Keratinocyte (primary cell): ENCODE measurements around the gene MGAT1. TPM values are rescaled to one million over a fixed set of nuclear protein-coding genes. Genes with fewer than 3 reads are reported as not detected.

Experiments
- DNase-seq: peaks from one replicate; pipeline ENCODE4 v3.0.0-alpha.2; 2011; ENCODE audit warnings: low read depth, missing footprints, low spot score
- FAIRE-seq: peaks from 2 replicates; lab custom pipeline; 2011; peaks lifted over from hg19 to GRCh38; lab: Jason Lieb, UNC
- H2AFZ ChIP-seq: 2 replicates; pipeline ENCODE4 v1.6.0; 2012; ENCODE audit warnings: low read length, control low read depth, inconsistent platforms; ENCODE audit not compliant: control insufficient read depth
- H3K27ac ChIP-seq: 2 replicates; pipeline ENCODE4 v1.5.1; 2011; ENCODE audit warnings: low read length; ENCODE audit not compliant: control insufficient read depth, insufficient read depth
- H3K27me3 ChIP-seq: 3 replicates; pipeline ENCODE4 v1.6.0; 2011; ENCODE audit warnings: low read length; ENCODE audit not compliant: control insufficient read depth, insufficient read depth; ENCODE audit errors: extremely low read depth
- H3K36me3 ChIP-seq, 2 experiments: 2 replicates in 1 of 2; 3 replicates in 1 of 2; pipeline ENCODE4 v1.5.1; 2011; ENCODE audit warnings: low read length in 2 of 2, mild to moderate bottlenecking in 1 of 2; ENCODE audit not compliant: control insufficient read depth in 2 of 2, insufficient read depth in 2 of 2; ENCODE audit errors: extremely low read depth in 1 of 2
- H3K4me1 ChIP-seq: 3 replicates; pipeline ENCODE4 v1.5.1; 2011; ENCODE audit warnings: low read length; ENCODE audit not compliant: control insufficient read depth, insufficient read depth; ENCODE audit errors: extremely low read depth
- H3K4me2 ChIP-seq: 3 replicates; pipeline ENCODE4 v1.6.0; 2011; ENCODE audit warnings: low read depth, low read length; ENCODE audit not compliant: control insufficient read depth, insufficient read depth; ENCODE audit errors: extremely low read depth
- H3K4me3 ChIP-seq, 3 experiments: fragments of 200-600 bp in 1 of 3; sonication (generic) in 1 of 3; 2 replicates in 2 of 3; 3 replicates in 1 of 3; pipeline ENCODE4 v1.5.1; 2011 to 2016; ENCODE audit warnings: low read length in 3 of 3, mild to moderate bottlenecking in 3 of 3, control low read depth in 2 of 3, inconsistent platforms in 1 of 3, low read depth in 1 of 3, mixed read lengths in 1 of 3, mixed run types in 1 of 3, moderate library complexity in 1 of 3; ENCODE audit not compliant: control insufficient read depth in 2 of 3, insufficient read depth in 2 of 3; ENCODE audit errors: extremely low read depth in 1 of 3
- H3K79me2 ChIP-seq: 2 replicates; pipeline ENCODE4 v1.6.0; 2012; ENCODE audit warnings: low read length; ENCODE audit not compliant: control insufficient read depth, insufficient read depth
- H3K9ac ChIP-seq: 3 replicates; pipeline ENCODE4 v1.6.0; 2011; ENCODE audit warnings: low read length; ENCODE audit not compliant: control insufficient read depth, insufficient read depth; ENCODE audit errors: extremely low read depth
- H3K9me1 ChIP-seq: 3 replicates; pipeline ENCODE4 v1.6.0; 2011; ENCODE audit warnings: low read length; ENCODE audit not compliant: control insufficient read depth, insufficient read depth; ENCODE audit errors: extremely low read depth
- H3K9me3 ChIP-seq: 2 replicates; pipeline ENCODE4 v1.5.1; 2012; ENCODE audit warnings: low read depth, low read length; ENCODE audit not compliant: control insufficient read depth
- H4K20me1 ChIP-seq: 3 replicates; pipeline ENCODE4 v1.6.0; 2011; ENCODE audit warnings: low read length; ENCODE audit not compliant: control insufficient read depth, insufficient read depth; ENCODE audit errors: extremely low read depth
- CTCF ChIP-seq, 3 experiments: IDR thresholded peaks in 1 of 3; conservative IDR thresholded peaks in 1 of 3; optimal IDR thresholded peaks in 1 of 3; 2 replicates in 2 of 3; 3 replicates in 1 of 3; pipeline versions ENCODE3 to v1.5.1; 2011; ENCODE audit warnings: low read length in 3 of 3, mild to moderate bottlenecking in 3 of 3, moderate library complexity in 2 of 3, control low read depth in 1 of 3, inconsistent platforms in 1 of 3; ENCODE audit not compliant: insufficient read depth in 2 of 3; ENCODE audit errors: extremely low read depth in 1 of 3
- EZH2 ChIP-seq: IDR thresholded peaks from one replicate; pipeline ENCODE4 v1.6.1; 2012; ENCODE audit warnings: inconsistent platforms, mild to moderate bottlenecking, low read length, moderate library complexity
- dilution Hi-C: fragments of 300-500 bp; cut with MboI; formaldehyde crosslinking; loops from one replicate; pipeline ENCODE4 v1.7.0; 2020; ENCODE audit warnings: low sequenced_read_pairs; ENCODE audit not compliant: extremely low pct_ligation_motif_present
- polyA plus RNA-seq, 5 experiments: library from polyadenylated mRNA; depleted of rRNA in 3 of 5; stranded (reverse) in 3 of 5; stranded (forward) in 1 of 5; unstranded in 1 of 5; fragments of >200 nt; gene quantifications; 1 replicate in 1 of 5; 2 replicates in 3 of 5; 3 replicates in 1 of 5; pipeline versions ENCODE4 v1.2.1 to v1.2.3, GENCODE V29; 2011 to 2012; ENCODE audit warnings: missing spikeins in 2 of 5, low read depth in 1 of 5, low replicate concordance in 1 of 5

MGAT1 gene
- polyA plus RNA-seq, 1 donor (not counting 4 experiments of a cell fraction or from before 2014, with no cell fraction given): 80.3 TPM

DNA sequence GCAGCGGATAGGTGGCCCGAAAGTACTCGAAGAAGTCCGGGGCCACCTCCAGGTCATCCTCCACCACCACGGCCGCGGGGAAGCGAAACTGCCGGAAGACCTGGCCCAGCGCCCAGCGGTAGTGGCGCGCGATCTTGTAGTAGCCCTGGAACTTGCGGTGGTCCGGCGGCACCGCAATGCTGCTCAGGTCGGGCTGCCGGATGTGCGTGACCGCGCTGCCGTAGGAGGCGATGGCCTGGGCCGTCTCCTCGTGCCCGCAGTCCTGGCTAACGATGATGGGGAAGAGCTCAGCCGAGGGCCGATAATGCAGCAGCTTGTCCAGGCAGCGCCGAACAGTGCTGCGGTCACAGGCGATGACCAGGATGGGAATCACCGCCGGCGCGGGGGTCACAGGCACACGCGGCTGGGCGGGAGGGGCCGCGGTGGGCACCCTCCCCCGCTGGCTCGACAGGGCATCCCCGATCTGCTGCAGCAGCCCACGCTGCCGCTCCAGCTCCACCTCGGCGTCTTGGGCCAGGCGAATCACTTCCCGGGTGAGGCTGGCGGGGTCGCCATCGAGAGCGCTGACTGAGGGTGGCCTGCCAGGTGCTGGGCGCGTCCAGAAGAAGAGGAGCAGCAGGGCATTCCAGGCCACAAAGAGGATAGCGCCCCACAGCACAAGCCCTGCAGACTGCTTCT is 10.2 kb downstream of the MGAT1 start:
- Histone ChIP-seq H2AFZ (no peak overlapping the region), H3K36me3 (peaks cover 13 to 26% of the 10 kb centered on the region in 2 experiments), H3K9me1 (peaks cover under 1% of the 10 kb centered on the region), H3K9ac (no peak overlapping the region), H3K79me2 (peaks cover 73% of the 10 kb centered on the region), H3K27ac (no peak overlapping the region), H3K4me1 (peaks cover 2% of the 10 kb centered on the region), H3K9me3 (no peaks in the 10 kb centered on the region), H3K4me3 (no peak overlapping the region), H3K4me2 (no peak overlapping the region), H3K27me3 (no peaks in the 10 kb centered on the region), H4K20me1 (peaks cover 16% of the 10 kb centered on the region)
- FAIRE-seq: no peak
- DNase-seq: no peak
- TF ChIP-seq EZH2: no peak
- TF ChIP-seq CTCF (optimal IDR thresholded peaks at IDR 0.05 in 1 of 3, IDR thresholded peaks at IDR 0.05 in 1 of 3, conservative IDR thresholded peaks at IDR 0.05 in 1 of 3; ENCODE audit: extremely low read depth in 1 of 3, insufficient read depth in 2 of 3, low read length in 3 of 3): no peak
- dilution Hi-C loops: no loop called here

DNA sequence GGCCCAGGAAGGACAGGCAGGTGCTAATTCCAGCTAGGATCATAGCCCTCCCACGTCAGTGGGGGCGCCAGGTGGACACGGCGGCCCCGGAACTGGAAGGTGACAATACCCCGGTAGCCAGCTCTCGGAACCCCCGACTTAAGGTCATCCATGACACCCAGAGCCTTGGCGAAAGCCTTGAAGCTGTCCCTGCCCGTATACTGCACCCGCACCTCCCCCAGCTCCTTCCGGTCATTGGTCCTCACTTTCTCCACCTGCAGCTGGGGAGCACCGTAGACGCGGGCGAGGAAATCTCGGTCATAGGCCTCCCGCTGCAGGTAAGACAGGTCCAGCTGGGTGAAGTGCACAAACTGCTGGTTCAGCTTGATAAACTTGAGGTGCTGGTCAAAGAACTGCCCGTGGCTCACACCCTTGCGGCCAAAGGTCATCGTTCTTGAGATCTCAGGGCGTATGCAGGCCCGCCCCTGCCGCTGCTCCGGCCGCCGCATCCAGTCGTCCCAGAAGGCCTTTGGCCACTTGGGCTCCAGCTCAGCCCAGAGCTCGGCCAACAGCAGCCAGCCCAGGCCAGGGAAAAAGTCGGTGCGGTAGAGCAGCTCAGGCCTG is 10.9 kb downstream of the MGAT1 start:
- dilution Hi-C loops: no loop called here
- H3K9me3 ChIP-seq: no peaks in the 10 kb centered on the region
- peaks cover 13 to 26% of the 10 kb centered on the region in 2 experiments for H3K36me3 ChIP-seq
- H3K4me2 ChIP-seq: no peak overlapping the region
- H3K79me2 ChIP-seq: peaks cover 66% of the 10 kb centered on the region
- no peaks in the 10 kb centered on the region for H3K27me3 ChIP-seq
- H2AFZ ChIP-seq: no peak overlapping the region
- H3K4me1 ChIP-seq: peaks cover 2% of the 10 kb centered on the region
- DNase-seq (no peak), FAIRE-seq (no peak)
- H3K27ac ChIP-seq: no peak overlapping the region
- no peak overlapping the region for H3K4me3 ChIP-seq
- no peak overlapping the region for H3K9ac ChIP-seq
- H3K9me1 ChIP-seq: no peaks in the 10 kb centered on the region
- TF ChIP-seq CTCF (optimal IDR thresholded peaks at IDR 0.05 in 1 of 3, IDR thresholded peaks at IDR 0.05 in 1 of 3, conservative IDR thresholded peaks at IDR 0.05 in 1 of 3; ENCODE audit: extremely low read depth in 1 of 3, insufficient read depth in 2 of 3, low read length in 3 of 3): no peak
- TF ChIP-seq EZH2: no peak
- peaks cover 16% of the 10 kb centered on the region for H4K20me1 ChIP-seq
